Mammary epithelial cell (primary cell): Measurements from ENCODE around the gene NOL6.

Experiments used
- EZH2 ChIP-seq: IDR thresholded peaks from 2 replicates; pipeline ENCODE4 v1.6.1; 2012; ENCODE audit warnings: low read length, inconsistent platforms, borderline replicate concordance
- TF ChIP-seq, protein P1 (sequence below), 2 donors: IDR thresholded peaks in 1 of 2; conservative IDR thresholded peaks in 1 of 2; 2 replicates each; pipeline ENCODE4 v1.5.1; 2011 to 2012; ENCODE audit warnings: inconsistent platforms in 2 of 2, low read length in 2 of 2, mild to moderate bottlenecking in 2 of 2, control low read depth in 1 of 2, low read depth in 1 of 2; ENCODE audit not compliant: insufficient read depth in 1 of 2; ENCODE audit errors: extremely low read depth in 1 of 2

DNA sequence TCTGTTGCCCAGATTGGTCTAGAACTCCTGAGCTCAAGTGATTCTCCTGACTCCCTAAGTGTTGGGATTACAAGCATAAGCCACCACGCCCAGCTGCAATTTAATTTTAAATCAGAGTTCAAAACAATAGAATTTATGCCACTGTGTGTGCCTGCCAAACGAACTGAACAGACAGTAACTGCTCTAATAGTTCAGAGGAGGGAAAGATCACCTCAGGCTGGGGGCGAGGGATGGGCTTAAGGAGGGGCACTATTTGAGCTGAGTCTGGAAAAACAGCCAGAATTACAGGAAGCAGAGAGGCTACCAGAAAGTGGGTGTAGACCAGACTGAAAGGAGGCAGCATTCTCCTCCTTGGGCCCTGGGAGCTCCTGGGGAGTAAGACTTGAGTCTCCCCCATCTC lies 12.2 kb downstream of the NOL6 start:
- TF ChIP-seq, protein P1, sequence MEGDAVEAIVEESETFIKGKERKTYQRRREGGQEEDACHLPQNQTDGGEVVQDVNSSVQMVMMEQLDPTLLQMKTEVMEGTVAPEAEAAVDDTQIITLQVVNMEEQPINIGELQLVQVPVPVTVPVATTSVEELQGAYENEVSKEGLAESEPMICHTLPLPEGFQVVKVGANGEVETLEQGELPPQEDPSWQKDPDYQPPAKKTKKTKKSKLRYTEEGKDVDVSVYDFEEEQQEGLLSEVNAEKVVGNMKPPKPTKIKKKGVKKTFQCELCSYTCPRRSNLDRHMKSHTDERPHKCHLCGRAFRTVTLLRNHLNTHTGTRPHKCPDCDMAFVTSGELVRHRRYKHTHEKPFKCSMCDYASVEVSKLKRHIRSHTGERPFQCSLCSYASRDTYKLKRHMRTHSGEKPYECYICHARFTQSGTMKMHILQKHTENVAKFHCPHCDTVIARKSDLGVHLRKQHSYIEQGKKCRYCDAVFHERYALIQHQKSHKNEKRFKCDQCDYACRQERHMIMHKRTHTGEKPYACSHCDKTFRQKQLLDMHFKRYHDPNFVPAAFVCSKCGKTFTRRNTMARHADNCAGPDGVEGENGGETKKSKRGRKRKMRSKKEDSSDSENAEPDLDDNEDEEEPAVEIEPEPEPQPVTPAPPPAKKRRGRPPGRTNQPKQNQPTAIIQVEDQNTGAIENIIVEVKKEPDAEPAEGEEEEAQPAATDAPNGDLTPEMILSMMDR (conservative IDR thresholded peaks at IDR 0.05 in 1 of 2, IDR thresholded peaks at IDR 0.05 in 1 of 2; ENCODE audit: extremely low read depth in 1 of 2, insufficient read depth in 1 of 2, low read depth in 1 of 2, low read length in 2 of 2), result no peak
- TF ChIP-seq EZH2, result no peak
